ENCODE data around the gene MRPL53. TPM values are rescaled to one million over a fixed set of nuclear protein-coding genes. Genes with fewer than 3 reads are reported as not detected.

Gene MRPL53
- total and polyA plus RNA-seq, 2 of the 4 experiments (the other 2 are of a cell fraction): 5.2 to 39.0 TPM

DNA sequence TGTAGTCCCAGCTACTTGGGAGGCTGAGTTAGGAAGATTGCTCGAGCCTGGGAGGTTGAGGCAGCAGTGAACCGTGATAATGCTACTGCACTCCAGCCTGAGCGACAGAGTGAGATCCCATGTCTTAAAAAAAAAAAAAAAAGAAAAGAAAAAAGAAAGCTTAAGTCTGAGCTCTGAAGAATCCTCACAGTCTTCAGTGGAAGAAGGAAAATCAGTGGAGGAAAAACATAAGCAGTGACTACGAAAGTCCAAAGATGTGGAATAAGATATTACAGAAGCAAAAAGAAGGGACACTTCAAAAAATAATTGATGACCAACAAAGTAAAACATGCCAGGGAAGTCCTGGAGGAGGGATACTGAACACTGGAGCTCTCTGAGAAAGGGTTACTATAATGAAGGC, 37.8 kb upstream of the MRPL53 start:
- no peak overlapping the region for H2AK5ac ChIP-seq (ENCODE audit: low read depth, low read length)
- no peak overlapping the region for H2BK120ac ChIP-seq (ENCODE audit: low read depth, low read length)
- H3K23ac ChIP-seq (ENCODE audit: low read depth, low read length): no peak overlapping the region
- intact Hi-C loops (cut with micrococcal nuclease) (no loop called here), dilution Hi-C loops (cut with HindIII; ENCODE audit: low sequenced_read_pairs, unreplicated experiment) (no loop called here), in situ Hi-C loops (cut with MboI; ENCODE audit: low sequenced_read_pairs) (no loop called here)
- no peak overlapping the region for H2AK9ac ChIP-seq (replicated peaks; ENCODE audit: low read depth, low read length, poor library complexity)
- no peak for TF ChIP-seq MAZ (IDR thresholded peaks at IDR 0.05; ENCODE audit: borderline replicate concordance, low read depth, low read length)
- TF ChIP-seq, protein P1, sequence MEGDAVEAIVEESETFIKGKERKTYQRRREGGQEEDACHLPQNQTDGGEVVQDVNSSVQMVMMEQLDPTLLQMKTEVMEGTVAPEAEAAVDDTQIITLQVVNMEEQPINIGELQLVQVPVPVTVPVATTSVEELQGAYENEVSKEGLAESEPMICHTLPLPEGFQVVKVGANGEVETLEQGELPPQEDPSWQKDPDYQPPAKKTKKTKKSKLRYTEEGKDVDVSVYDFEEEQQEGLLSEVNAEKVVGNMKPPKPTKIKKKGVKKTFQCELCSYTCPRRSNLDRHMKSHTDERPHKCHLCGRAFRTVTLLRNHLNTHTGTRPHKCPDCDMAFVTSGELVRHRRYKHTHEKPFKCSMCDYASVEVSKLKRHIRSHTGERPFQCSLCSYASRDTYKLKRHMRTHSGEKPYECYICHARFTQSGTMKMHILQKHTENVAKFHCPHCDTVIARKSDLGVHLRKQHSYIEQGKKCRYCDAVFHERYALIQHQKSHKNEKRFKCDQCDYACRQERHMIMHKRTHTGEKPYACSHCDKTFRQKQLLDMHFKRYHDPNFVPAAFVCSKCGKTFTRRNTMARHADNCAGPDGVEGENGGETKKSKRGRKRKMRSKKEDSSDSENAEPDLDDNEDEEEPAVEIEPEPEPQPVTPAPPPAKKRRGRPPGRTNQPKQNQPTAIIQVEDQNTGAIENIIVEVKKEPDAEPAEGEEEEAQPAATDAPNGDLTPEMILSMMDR (conservative IDR thresholded peaks at IDR 0.05; ENCODE audit: low read depth, low read length): no peak
- no peak for TF ChIP-seq BHLHE40 (IDR thresholded peaks at IDR 0.05; ENCODE audit: low read depth, low read length)
- no peak for TF ChIP-seq POLR2A (IDR thresholded peaks at IDR 0.05; ENCODE audit: low read depth, low read length)
- TF ChIP-seq FOS (IDR thresholded peaks at IDR 0.05; ENCODE audit: low read depth, low read length): no peak
- TF ChIP-seq MAFK (IDR thresholded peaks at IDR 0.05; ENCODE audit: low read depth, low read length): no peak
- TF ChIP-seq, protein P2, sequence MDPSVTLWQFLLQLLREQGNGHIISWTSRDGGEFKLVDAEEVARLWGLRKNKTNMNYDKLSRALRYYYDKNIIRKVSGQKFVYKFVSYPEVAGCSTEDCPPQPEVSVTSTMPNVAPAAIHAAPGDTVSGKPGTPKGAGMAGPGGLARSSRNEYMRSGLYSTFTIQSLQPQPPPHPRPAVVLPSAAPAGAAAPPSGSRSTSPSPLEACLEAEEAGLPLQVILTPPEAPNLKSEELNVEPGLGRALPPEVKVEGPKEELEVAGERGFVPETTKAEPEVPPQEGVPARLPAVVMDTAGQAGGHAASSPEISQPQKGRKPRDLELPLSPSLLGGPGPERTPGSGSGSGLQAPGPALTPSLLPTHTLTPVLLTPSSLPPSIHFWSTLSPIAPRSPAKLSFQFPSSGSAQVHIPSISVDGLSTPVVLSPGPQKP (IDR thresholded peaks at IDR 0.05; ENCODE audit: borderline replicate concordance, low read depth, low read length): no peak
- TF ChIP-seq RAD21 (IDR thresholded peaks at IDR 0.05; ENCODE audit: low read length): no peak
- TF ChIP-seq NFE2L2 (IDR thresholded peaks at IDR 0.05; ENCODE audit: low read depth, low read length): no peak
- no peak for TF ChIP-seq MXI1 (IDR thresholded peaks at IDR 0.05; ENCODE audit: borderline replicate concordance, low read depth, low read length)
- TF ChIP-seq, protein P3, sequence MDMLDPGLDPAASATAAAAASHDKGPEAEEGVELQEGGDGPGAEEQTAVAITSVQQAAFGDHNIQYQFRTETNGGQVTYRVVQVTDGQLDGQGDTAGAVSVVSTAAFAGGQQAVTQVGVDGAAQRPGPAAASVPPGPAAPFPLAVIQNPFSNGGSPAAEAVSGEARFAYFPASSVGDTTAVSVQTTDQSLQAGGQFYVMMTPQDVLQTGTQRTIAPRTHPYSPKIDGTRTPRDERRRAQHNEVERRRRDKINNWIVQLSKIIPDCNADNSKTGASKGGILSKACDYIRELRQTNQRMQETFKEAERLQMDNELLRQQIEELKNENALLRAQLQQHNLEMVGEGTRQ (IDR thresholded peaks at IDR 0.05; ENCODE audit: low read depth, low read length): no peak
- no peak for TF ChIP-seq RFX5 (IDR thresholded peaks at IDR 0.05; ENCODE audit: low read depth, low read length)
- TF ChIP-seq SMC3 (IDR thresholded peaks at IDR 0.05; ENCODE audit: low read depth, low read length): no peak
- TF ChIP-seq CEBPB (IDR thresholded peaks at IDR 0.05; ENCODE audit: low read depth, low read length): no peak
- no peak for TF ChIP-seq RCOR1 (IDR thresholded peaks at IDR 0.05; ENCODE audit: insufficient replicate concordance, low read length)
- TF ChIP-seq CHD1 (IDR thresholded peaks at IDR 0.05; ENCODE audit: low read depth, low read length): no peak
- H3K4me1 ChIP-seq (ENCODE audit: control insufficient read depth, insufficient read depth, low read length): peaks cover 11% of the 10 kb centered on the region
- no peak overlapping the region for H3K4ac ChIP-seq (ENCODE audit: low read depth, low read length)
- no peak overlapping the region for H3K4me3 ChIP-seq (ENCODE audit: insufficient read depth, low read depth, low read length)
- H3K4me2 ChIP-seq (ENCODE audit: low read depth, low read length): no peak overlapping the region
- no peak overlapping the region for H4K8ac ChIP-seq (ENCODE audit: low read depth in 2 of 2, low read length in 2 of 2)
- 0 out of 2 replicates have a peak, but pooled peaks cover 5% of the 10 kb centered on the region for H4K20me1 ChIP-seq (ENCODE audit: insufficient read depth, low read length)
- H2AFZ ChIP-seq (replicated peaks; ENCODE audit: low read length, poor library complexity): no peak overlapping the region
- WGBS, 2 experiments (ENCODE audit: extremely low coverage in 2 of 2, insufficient read length in 1 of 2): no CpG with 5 or more reads among the region's 4 CpGs
- H3K9me1 ChIP-seq (ENCODE audit: insufficient read depth, low read length): peaks cover 9% of the 10 kb centered on the region
- peaks cover 11% of the 10 kb centered on the region for H3K9me3 ChIP-seq (ENCODE audit: control insufficient read depth, insufficient read depth, low read length)
- no peak overlapping the region for H3K14ac ChIP-seq (replicated peaks; ENCODE audit: low read depth, low read length)
- H3K56ac ChIP-seq (ENCODE audit: extremely low read depth, insufficient read depth, low read length): no peak overlapping the region
- H3K27ac ChIP-seq (ENCODE audit: insufficient read depth, low read length): no peak overlapping the region
- peaks cover 12 to 18% of the 10 kb centered on the region in 2 experiments for H3K79me1 ChIP-seq (ENCODE audit: low read depth in 1 of 2, low read length in 2 of 2)
- no peak overlapping the region for H2BK20ac ChIP-seq (ENCODE audit: low read depth, low read length)
- no peak overlapping the region for H2BK5ac ChIP-seq (ENCODE audit: low read depth, low read length, poor library complexity, severe bottlenecking)
- peaks cover 46% of the 10 kb centered on the region for H3K27me3 ChIP-seq (ENCODE audit: control insufficient read depth, insufficient read depth, low read length)
- H3K9ac ChIP-seq (ENCODE audit: low read depth, low read length): no peak overlapping the region
- DNase-seq: no peak
- H3K18ac ChIP-seq (ENCODE audit: low read depth, low read length): no peak overlapping the region
- H3K36me3 ChIP-seq (ENCODE audit: control insufficient read depth, insufficient read depth, low read length): peaks cover 9% of the 10 kb centered on the region
- ChIA-PET POLR2A (ENCODE audit: unreplicated experiment) (interaction anchor here (0.6 kb wide), 1 partner anchor 29 kb away, joined by 7 read pairs; no protein-coding TSS in a partner anchor), CTCF (interaction anchor here (0.7 kb wide), 1 partner anchor 11 kb away, joined by 8 read pairs; the partner anchor contains the start of gene LBX2)
- no peak overlapping the region for H2BK15ac ChIP-seq (ENCODE audit: low read depth, low read length)
- no TSS peak for BruUV-seq (replicated peaks)
- H4K5ac ChIP-seq (ENCODE audit: low read depth, low read length): no peak overlapping the region
- ATAC-seq (ENCODE audit: low read depth): no peak
- H4K91ac ChIP-seq (ENCODE audit: insufficient read depth, low read depth, low read length): no peak overlapping the region
